Prostate gland (tissue), 1 donor: ENCODE measurements around the gene IL7R.

Experiments used
- POLR2A ChIP-seq: fragments of 450-650 bp; IDR thresholded peaks from one replicate; pipeline ENCODE4 v1.6.1; 2016; ENCODE audit warnings: antibody characterized with exemption, mild to moderate bottlenecking
- POLR2AphosphoS5 ChIP-seq: sonication (generic); formaldehyde crosslinking; IDR thresholded peaks from one replicate; pipeline ENCODE4 v1.6.1; 2017; ENCODE audit warnings: antibody characterized with exemption

DNA sequence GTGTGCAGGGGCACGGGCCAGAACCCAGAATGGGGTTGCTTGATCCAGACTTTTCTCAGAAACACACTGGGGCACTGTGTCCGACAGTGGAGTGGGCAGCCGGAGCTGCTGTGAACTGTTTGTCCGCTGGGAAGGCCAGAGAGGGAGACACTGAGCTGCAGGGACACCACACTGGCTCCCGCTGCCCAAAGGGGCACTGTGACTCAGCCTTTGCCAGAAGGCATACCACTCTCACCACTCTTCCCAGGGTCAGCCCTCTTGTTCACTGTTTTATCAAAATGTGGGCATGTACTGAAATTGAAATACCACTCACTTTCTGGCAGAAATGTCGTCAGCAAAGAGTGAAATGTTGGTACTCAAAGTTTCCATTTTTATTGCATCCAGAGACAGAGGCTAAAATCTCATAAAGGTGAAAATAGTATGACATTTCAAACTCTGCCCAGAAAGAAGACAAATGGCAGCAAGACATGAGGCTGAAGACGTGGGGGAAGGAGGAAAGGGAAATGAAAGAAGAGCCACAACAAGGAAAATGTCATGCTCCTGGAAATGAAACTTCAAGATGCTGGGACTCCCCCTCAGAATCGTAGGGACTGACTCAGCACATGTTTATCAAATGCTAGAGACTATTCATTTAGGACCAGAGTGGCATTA, 4.5 kb upstream of the IL7R start:
- TF ChIP-seq POLR2A (no peak), POLR2AphosphoS5 (no peak)
